Medulla oblongata (tissue), 1 donor: ENCODE data around the gene TPD52L1.

Source experiments
- DNase-seq: peaks from one replicate; pipeline ENCODE4 v3.0.0-alpha.2; 2015; ENCODE audit errors: extremely low spot score

The TPD52L1 gene

GRCh38 chr6:125236536-125237327 is 83.2 kb downstream of the TPD52L1 start:
- no peak for DNase-seq

DNA sequence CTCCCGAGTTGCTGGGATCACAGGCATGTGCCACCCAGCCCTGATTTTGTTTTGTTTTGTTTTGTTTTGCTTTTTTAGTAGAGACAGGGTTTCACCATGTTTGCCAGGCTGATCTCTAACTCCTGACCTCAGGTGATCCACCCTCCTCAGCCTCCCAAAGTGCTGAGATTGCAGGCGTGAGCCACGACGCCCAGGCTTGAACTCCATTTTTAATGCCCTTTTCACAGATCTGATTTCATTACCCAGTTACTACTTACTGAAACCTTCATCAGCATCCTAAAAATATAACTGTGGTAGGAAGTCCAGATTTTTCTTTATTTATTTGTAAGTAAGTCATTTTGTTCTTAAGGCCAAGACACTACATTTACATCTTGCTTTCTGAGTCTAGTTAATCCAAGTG is 84.2 kb downstream of the TPD52L1 start:
- DNase-seq: no peak

DNA sequence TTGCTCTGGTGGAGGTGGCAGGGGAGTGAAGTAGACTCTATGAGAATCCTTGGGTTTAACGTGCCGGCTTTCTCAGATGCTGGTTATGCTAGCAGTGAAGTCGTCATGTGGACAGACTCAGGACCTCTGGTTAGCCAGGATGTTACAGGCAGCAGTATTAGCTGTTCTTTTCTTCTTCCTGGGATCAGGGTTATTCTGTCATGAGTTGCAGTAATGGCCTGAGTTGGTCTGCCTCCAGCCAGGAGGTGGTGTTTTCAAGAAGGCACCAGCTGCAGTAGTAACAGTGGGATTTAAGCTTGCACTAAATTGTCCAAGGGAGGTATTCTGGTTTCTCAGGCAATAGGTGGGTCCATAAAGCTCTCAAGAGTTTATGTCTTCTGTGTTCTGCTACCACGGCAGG is 91.5 kb downstream of the TPD52L1 start:
- no peak for DNase-seq

DNA sequence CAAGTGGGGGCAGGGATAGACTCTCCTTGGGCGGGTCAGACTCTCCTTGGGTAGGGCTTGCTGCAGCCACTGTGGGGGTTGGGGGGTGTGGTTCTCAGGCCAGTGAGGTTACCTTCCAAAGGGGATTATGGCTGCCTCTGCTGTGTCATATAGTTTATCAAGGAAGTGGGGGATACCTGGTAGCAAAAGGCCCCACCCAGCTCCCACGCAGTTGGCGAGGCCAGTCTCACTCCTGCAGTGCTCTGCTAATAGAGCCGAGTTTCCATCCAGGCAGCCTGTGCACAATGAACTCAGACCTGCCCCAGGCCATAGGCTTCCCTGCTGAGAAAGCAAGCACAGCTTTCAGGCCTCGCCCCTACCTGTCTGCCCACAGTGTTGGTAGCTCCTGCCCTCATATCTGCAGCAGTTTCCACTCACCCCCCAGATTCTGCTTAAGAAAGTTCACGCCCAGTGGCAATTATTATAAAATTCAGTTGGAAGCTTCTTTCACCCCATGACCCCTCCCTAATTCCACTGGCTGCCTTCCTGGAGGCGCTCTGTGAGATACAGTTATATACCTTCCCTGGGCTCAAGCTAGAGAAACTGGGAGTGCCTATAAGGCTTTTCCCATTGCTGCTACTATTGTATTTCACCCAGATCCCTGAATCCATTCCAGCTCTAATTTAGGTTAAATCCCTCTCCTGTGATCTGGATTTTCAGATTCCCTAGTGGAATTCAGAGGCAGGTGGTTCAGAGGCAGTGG is 92.1 kb downstream of the TPD52L1 start:
- DNase-seq: no peak

DNA sequence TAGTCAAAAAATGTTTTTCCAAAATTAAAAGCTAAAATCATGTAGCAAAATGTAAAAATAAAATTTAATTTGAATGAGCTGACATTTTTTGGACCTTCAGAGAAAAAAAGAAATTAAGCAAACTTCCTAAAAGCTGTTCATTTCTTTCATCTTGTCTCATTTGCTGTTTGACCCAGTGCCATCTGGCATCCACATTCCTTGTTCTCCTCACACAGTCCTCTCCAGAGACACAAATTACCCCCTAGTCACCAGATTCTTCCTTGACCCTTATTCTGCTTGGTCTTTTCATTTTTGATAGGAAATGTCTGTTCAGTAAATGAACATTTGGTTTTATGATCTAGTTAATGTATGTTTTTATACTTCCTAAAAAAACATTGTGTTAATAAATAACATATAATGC is 93.0 kb downstream of the TPD52L1 start:
- DNase-seq: peak; percentile 13

DNA sequence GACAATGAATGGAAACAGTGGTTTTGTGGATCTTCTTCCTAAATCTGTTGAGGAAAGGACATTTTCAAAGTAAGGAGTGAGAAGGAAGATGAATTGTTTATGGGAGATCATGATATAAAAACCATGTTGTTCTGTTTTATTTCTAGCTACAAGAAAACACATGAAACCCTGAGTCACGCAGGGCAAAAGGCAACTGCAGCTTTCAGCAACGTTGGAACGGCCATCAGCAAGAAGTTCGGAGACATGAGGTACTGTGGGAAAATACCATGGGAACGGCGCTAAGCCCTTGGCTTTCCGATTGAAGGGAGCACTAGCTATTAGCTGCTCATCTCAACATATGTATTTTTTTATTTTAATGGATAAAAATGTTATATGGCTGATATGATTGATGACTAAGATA is 94.6 kb downstream of the TPD52L1 start:
- no peak for DNase-seq

DNA sequence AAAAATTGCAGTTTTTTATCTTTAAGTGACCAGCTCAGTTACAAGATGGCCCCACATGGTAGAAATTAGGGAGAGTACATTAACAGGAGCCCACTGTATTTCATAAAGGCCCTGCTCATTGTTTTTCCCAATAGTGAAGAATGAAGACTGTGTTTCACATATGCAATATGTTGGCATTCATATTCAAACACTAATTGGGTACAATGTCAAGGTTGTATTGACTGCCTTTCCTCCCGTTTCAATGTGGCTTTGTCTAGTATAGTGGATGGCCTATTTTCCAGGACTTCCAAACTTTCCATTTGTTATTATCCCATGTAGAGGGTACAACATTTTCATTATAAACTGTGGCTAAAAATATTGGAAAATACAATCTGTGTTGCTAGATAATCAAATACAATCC is 96.9 kb downstream of the TPD52L1 start:
- no peak for DNase-seq

GRCh38 chr6:125251516-125252220 is 98.1 kb downstream of the TPD52L1 start:
- DNase-seq: no peak

- DNase-seq: no peak
Observed at GRCh38 chr6:125252891-125253290, 99.3 kb downstream of the TPD52L1 start.

DNA sequence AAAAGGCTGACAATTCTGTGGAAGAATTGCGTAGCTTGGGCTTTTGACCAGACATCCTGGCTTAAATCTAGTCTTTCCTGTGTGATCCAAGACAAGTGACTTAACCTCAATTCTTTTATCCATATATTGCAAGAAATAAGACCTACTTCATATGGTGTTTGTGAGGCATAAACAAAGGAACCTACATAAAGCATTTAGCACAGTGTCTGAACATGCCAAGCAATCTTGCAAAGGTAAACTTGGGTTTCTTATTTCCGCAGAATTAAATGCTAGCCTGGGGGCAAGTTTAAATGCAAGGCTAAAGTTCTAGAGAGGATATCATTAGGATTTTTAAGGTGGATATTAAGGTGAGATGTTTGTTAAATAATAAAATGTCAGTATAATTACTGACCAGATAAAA is 100.3 kb downstream of the TPD52L1 start:
- no peak for DNase-seq

- no peak for DNase-seq
Observed at GRCh38 chr6:125254321-125254720, 100.7 kb downstream of the TPD52L1 start.

GRCh38 chr6:125255201-125255600 is 101.6 kb downstream of the TPD52L1 start:
- no peak for DNase-seq

DNA sequence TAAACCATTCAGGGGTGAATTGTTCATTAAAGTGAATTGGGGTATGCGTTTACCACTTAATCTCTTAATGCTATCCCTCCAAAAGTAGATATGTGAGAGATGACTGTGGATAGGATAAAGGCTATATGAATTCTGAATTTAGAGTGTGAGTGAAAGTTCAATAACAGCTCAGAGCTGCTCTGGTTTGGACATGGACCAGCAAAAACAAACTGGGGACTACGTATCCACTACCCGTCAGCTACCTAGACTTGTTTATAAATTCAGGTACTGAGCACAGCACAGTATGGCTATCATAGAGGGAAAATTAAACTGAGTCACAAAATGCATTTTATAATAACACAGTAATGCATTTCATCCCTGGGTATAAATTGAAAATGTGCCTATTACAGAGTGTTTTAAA is 103.8 kb downstream of the TPD52L1 start:
- DNase-seq: no peak

DNA sequence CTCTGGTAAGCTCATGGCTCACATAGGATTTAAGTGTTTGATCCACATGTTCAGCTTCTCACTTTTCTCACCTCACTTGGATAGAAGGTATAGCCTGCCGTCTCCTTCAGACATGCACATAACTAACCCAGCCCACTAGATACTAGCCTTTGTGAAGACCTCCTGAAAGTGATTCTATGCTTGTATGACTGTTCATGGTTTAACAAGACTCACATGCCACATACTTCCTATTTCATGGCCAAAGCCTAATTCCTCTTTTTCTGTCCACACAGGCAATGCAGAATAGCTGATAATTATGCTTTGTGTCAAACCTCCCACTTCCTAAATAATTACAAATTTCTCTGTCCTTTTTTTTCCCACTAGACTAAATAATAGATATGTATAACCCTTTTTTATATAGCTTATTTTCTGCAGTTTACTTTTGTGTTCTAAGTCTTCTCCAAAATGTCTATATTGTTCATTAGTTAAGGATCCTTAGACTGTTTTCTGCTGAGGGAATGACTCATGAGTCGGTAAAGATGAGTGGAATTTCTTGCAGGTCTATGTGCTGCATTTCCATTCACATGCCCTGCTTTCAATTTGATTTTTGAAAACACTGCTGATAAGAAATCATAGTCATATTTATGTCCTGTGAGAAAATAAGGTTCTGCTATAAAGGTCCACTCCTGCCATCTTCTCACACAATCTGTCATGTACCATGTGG is 105.2 kb downstream of the TPD52L1 start:
- peak; percentile 12 for DNase-seq

DNA sequence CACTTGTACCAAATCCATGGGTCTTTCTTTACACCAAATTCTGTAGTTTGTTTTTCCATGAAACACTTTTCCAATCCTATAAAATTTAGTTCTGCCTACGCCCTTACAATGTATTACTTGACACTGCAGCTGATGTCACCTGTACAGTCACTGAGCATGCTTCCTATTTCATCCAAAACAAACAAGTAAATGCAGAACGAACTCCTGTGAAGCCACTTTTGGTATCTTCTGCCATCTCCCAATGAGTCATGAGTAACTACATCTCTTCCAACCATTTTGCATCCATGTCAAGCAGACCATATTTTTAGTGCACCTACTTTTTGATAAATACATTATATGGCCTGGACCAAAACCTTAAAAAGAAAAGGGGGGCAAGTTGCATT is 105.8 kb downstream of the TPD52L1 start:
- DNase-seq: no peak

- no peak for DNase-seq
Observed at GRCh38 chr6:125262016-125263013, 108.7 kb downstream of the TPD52L1 start.

GRCh38 chr6:125264476-125264875 is 110.9 kb downstream of the TPD52L1 start:
- DNase-seq: no peak

DNA sequence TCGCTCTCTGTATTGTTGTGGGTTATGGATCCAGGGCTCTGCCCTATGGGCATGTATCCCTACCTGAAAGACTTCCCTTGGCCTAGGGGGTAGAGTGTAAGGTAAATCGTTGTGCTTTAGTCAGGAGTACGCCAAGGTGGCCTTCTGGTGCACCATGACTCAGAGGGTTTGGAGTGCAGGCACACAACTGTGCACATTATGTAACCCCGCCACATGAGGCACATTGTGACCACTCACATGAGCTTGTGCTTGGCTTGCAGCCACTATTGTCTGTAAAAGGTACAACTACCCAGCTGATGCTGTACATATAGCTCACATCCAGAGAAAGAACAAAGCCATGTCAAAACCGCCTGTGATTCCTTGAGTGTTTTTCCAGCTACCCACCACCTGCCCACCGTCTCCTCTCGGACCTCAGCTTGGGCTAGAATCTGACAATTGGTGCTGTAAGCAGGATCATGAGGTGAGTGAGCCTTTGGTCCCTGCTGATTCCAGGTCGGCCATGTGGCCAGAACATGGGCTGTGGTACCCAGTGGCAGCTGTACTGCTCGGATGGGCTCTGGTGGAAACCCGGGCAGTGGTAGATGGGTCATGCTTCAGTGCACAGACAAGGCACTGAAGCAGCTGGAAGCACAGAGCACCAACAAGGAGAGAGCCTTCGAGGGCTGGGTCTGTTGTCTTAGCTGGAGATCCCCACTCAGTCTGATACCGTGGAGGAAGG is 114.4 kb downstream of the TPD52L1 start:
- DNase-seq: no peak

GRCh38 chr6:125268765-125269164 is 115.2 kb downstream of the TPD52L1 start:
- DNase-seq: no peak

- no peak for DNase-seq
Observed at GRCh38 chr6:125269328-125269985, 115.9 kb downstream of the TPD52L1 start.
